AG08396 (cell line): ENCODE results near the gene TRA2B.

Experiments
- DNase-seq: peaks from one replicate; pipeline ENCODE4 v3.0.0; 2012; ENCODE audit warnings: low spot score, mixed read lengths

The TRA2B gene

DNA sequence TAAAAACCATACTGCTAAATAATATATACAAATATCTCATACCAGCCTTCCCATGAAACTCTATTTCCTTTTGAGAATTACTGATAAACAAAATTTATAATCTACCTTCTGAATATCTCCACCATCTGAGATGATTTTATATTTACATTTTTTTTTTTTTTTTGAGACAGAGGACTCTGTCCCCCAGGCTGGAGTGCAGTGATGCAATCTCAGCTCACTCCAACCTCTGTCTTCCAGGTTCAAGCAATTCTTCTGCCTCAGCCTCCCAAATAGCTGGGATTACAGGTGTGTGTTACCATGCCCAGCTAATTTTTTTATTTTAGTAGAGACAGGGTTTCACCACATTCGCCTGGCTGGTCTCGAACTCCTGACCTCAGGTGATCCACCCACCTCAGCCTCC, 70.2 kb downstream of the TRA2B start:
- DNase-seq = no peak

- no peak for DNase-seq
Measured at GRCh38 chr3:185866995-185867394, 70.8 kb downstream of the TRA2B start.

DNA sequence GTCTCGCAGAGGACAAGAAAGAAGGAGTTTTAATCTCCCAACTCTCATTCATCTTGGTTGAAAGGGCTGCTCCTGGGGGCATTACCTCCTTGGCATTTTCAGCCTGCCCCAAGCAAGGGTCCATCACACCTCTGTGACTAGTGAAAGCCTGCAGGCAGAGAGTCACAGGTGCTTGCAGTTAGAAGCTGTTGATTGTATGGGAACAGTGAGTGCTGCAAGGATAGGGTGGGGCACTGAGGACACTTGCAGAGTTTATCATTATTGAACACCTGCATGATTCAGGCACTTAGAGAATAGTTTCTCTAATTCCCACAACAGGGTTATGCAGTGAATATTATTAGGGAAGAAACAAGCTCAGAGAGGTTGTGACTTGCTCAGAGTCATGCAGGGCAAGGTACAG, 71.3 kb downstream of the TRA2B start:
- no peak for DNase-seq
